Neuronal stem cell (in vitro differentiated cells): ENCODE data around the gene PCSK5.

Source experiments
- DNase-seq: peaks from one replicate; pipeline ENCODE4 v3.0.0-alpha.2; 2013; ENCODE audit warnings: low spot score
- H2AFZ ChIP-seq: one replicate; pipeline ENCODE4 v1.6.1; 2013; ENCODE audit warnings: mild to moderate bottlenecking, low read length, inconsistent platforms
- H2AK5ac ChIP-seq: 2 replicates; pipeline ENCODE4 v1.6.1; 2013; ENCODE audit warnings: low read depth, mild to moderate bottlenecking, inconsistent platforms, low read length, moderate library complexity, mixed read lengths
- H2BK120ac ChIP-seq: 2 replicates; pipeline ENCODE4 v1.6.1; 2013; ENCODE audit warnings: low read depth, mild to moderate bottlenecking, inconsistent platforms, low read length, moderate library complexity, mixed read lengths
- H2BK12ac ChIP-seq: one replicate; pipeline ENCODE4 v1.6.1; 2013; ENCODE audit warnings: low read length, inconsistent platforms
- H2BK15ac ChIP-seq: 2 replicates; pipeline ENCODE4 v1.6.1; 2013; ENCODE audit warnings: mild to moderate bottlenecking, low read length, inconsistent platforms, mixed read lengths
- H2BK5ac ChIP-seq: one replicate; pipeline ENCODE4 v1.6.1; 2013; ENCODE audit warnings: inconsistent platforms, mild to moderate bottlenecking, low read length, moderate library complexity
- H3K14ac ChIP-seq: one replicate; pipeline ENCODE4 v1.6.1; 2013; ENCODE audit warnings: low read length, inconsistent platforms
- H3K18ac ChIP-seq: 2 replicates; pipeline ENCODE4 v1.6.1; 2013; ENCODE audit warnings: low read length, inconsistent platforms
- H3K23ac ChIP-seq: 2 replicates; pipeline ENCODE4 v1.6.1; 2013; ENCODE audit warnings: low read depth, mild to moderate bottlenecking, mixed read lengths, low read length, inconsistent platforms; ENCODE audit not compliant: poor library complexity
- H3K27ac ChIP-seq: replicated peaks from 3 replicates; pipeline ENCODE4 v1.5.1; 2013; ENCODE audit warnings: low read length, inconsistent platforms
- H3K27me3 ChIP-seq, 3 experiments: 2 replicates each; pipeline ENCODE4 v1.6.1; 2013; ENCODE audit warnings: low read length in 3 of 3, mild to moderate bottlenecking in 2 of 3, inconsistent platforms in 1 of 3, low read depth in 1 of 3, mixed read lengths in 1 of 3, moderate library complexity in 1 of 3; ENCODE audit not compliant: control insufficient read depth in 3 of 3, insufficient read depth in 3 of 3
- H3K36me3 ChIP-seq, 2 donors: replicated peaks in 1 of 2; 2 replicates each; pipeline ENCODE4 v1.6.1; 2013; ENCODE audit warnings: low read length in 2 of 2; ENCODE audit not compliant: control insufficient read depth in 2 of 2, insufficient read depth in 2 of 2
- H3K4ac ChIP-seq: 2 replicates; pipeline ENCODE4 v1.6.1; 2013; ENCODE audit warnings: inconsistent platforms, mild to moderate bottlenecking, low read length, moderate library complexity
- H3K4me1 ChIP-seq, 2 donors: 1 replicate in 1 of 2; 2 replicates in 1 of 2; pipeline ENCODE4 v1.6.1; 2013; ENCODE audit warnings: low read length in 2 of 2, low read depth in 1 of 2; ENCODE audit not compliant: control insufficient read depth in 2 of 2, insufficient read depth in 1 of 2
- H3K4me2 ChIP-seq: one replicate; pipeline ENCODE4 v1.6.1; 2013; ENCODE audit warnings: mild to moderate bottlenecking, low read length, inconsistent platforms; ENCODE audit not compliant: insufficient read depth, poor library complexity, severe bottlenecking
- H3K4me3 ChIP-seq, 2 donors: 2 replicates each; pipeline ENCODE4 v1.5.1; 2013; ENCODE audit warnings: low read length in 2 of 2, mild to moderate bottlenecking in 2 of 2, inconsistent platforms in 1 of 2, moderate library complexity in 1 of 2
- H3K79me1 ChIP-seq: one replicate; pipeline ENCODE4 v1.6.1; 2013; ENCODE audit warnings: low read depth, mild to moderate bottlenecking, inconsistent platforms, low read length, moderate library complexity
- H3K9ac ChIP-seq: one replicate; pipeline ENCODE4 v1.6.1; 2013; ENCODE audit warnings: mild to moderate bottlenecking, low read depth, low read length, inconsistent platforms; ENCODE audit not compliant: poor library complexity
- H3K9me3 ChIP-seq, 2 donors: replicated peaks in 1 of 2; 2 replicates each; pipeline versions ENCODE3 to v1.6.1; 2013; ENCODE audit warnings: low read length in 2 of 2, mild to moderate bottlenecking in 2 of 2, inconsistent platforms in 1 of 2, low read depth in 1 of 2, mixed read lengths in 1 of 2, moderate library complexity in 1 of 2; ENCODE audit not compliant: control insufficient read depth in 2 of 2, insufficient read depth in 1 of 2
- H4K8ac ChIP-seq: one replicate; pipeline ENCODE4 v1.6.1; 2013; ENCODE audit warnings: low read depth, mild to moderate bottlenecking, inconsistent platforms, low read length, moderate library complexity
- H4K91ac ChIP-seq: one replicate; pipeline ENCODE4 v1.6.1; 2013; ENCODE audit warnings: low read length, low read depth, mild to moderate bottlenecking, inconsistent platforms; ENCODE audit not compliant: poor library complexity
- WGBS, 2 donors: extraction: QIAGEN DNeasy Blood & Tissue Kit; methylation state at CpG; one replicate each; pipeline ENCODE4 v1.1.7; 2013; ENCODE audit warnings: missing lambda C conversion rate in 2 of 2, mixed read lengths in 1 of 2; ENCODE audit not compliant: insufficient read length in 2 of 2, insufficient replicate concordance in 1 of 2; ENCODE audit errors: extremely low coverage in 2 of 2; 5-methylcytosine and 5-hydroxymethylcytosine counted together

PCSK5 gene

GRCh38 chr9:75914002-75914401 lies 23.5 kb downstream of the PCSK5 start:
- no CpG with 5 or more reads among the region's 4 CpGs for WGBS, 2 donors
- H2BK5ac ChIP-seq = no peak overlapping the region
- no peak overlapping the region for H3K18ac ChIP-seq
- no peak overlapping the region for H2BK15ac ChIP-seq
- no peak for DNase-seq
- H3K79me1 ChIP-seq = peaks cover 6% of the 10 kb centered on the region
- no peak overlapping the region for H3K4me3 ChIP-seq
- no peak overlapping the region for H3K4me2 ChIP-seq
- H4K8ac ChIP-seq = no peak overlapping the region
- H3K9me3 ChIP-seq = no peaks in the 10 kb centered on the region
- no peak overlapping the region for H2BK12ac ChIP-seq
- H3K9ac ChIP-seq = no peak overlapping the region
- peaks cover 0 to 7% of the 10 kb centered on the region in 2 donors for H3K4me1 ChIP-seq
- no peak overlapping the region for H2BK120ac ChIP-seq
- H3K23ac ChIP-seq = no peak overlapping the region
- H2AK5ac ChIP-seq = no peak overlapping the region
- H3K14ac ChIP-seq = no peak overlapping the region
- H3K4ac ChIP-seq = no peak overlapping the region
- no peak overlapping the region for H2AFZ ChIP-seq
- peaks cover 0 to 1% (median 0%) of the 10 kb centered on the region in 3 experiments for H3K27me3 ChIP-seq
- no peak overlapping the region for H3K27ac ChIP-seq
- no peaks in the 10 kb centered on the region for H3K36me3 ChIP-seq
- H4K91ac ChIP-seq = no peak overlapping the region

GRCh38 chr9:75914883-75915452 lies 24.5 kb downstream of the PCSK5 start:
- no peaks in the 10 kb centered on the region for H3K36me3 ChIP-seq
- H3K4me1 ChIP-seq = peaks cover 0 to 7% of the 10 kb centered on the region in 2 donors
- H3K23ac ChIP-seq = no peak overlapping the region
- H4K8ac ChIP-seq = no peak overlapping the region
- H3K4ac ChIP-seq = no peak overlapping the region
- H2BK12ac ChIP-seq = no peak overlapping the region
- no peak overlapping the region for H2BK120ac ChIP-seq
- H2AK5ac ChIP-seq = no peak overlapping the region
- H3K27me3 ChIP-seq = peaks cover 0 to 1% (median 0%) of the 10 kb centered on the region in 3 experiments
- no peak overlapping the region for H3K4me2 ChIP-seq
- no peak overlapping the region for H3K9ac ChIP-seq
- no peak overlapping the region for H2BK15ac ChIP-seq
- no peak overlapping the region for H2BK5ac ChIP-seq
- no peak overlapping the region for H2AFZ ChIP-seq
- WGBS, 2 donors = no CpG with 5 or more reads among the region's 4 CpGs
- DNase-seq = no peak
- no peak overlapping the region for H3K27ac ChIP-seq
- no peak overlapping the region for H3K4me3 ChIP-seq
- H3K9me3 ChIP-seq = no peaks in the 10 kb centered on the region
- H3K14ac ChIP-seq = no peak overlapping the region
- peaks cover 6% of the 10 kb centered on the region for H3K79me1 ChIP-seq
- H3K18ac ChIP-seq = no peak overlapping the region
- no peak overlapping the region for H4K91ac ChIP-seq

DNA sequence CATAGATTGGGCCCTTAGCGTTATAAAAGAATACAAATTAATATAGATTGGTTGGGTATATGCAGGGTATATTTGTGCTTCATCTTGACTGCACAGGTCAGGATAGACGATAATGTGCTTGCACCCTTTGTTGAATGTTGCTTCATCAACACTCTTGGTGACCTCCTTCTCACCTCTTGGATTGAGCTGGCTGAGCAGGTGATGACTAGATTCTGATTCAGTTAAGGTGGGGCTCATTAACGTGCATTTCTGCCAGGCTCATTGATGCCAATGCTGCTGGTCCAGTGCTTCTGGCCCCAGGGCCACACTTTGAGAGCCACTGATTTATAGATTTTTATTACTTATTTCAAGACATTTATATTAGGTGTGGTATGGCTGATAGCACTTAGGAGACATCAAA lies 27.7 kb downstream of the PCSK5 start:
- no peaks in the 10 kb centered on the region for H3K4me1 ChIP-seq

GRCh38 chr9:75918909-75919308 lies 28.4 kb downstream of the PCSK5 start:
- no peak overlapping the region for H2BK5ac ChIP-seq
- no peaks in the 10 kb centered on the region for H3K36me3 ChIP-seq
- no peak overlapping the region for H2AFZ ChIP-seq
- no peak for DNase-seq
- H2BK12ac ChIP-seq = no peak overlapping the region
- H3K27me3 ChIP-seq = no peaks in the 10 kb centered on the region
- H3K4ac ChIP-seq = no peak overlapping the region
- no peaks in the 10 kb centered on the region for H3K4me1 ChIP-seq
- H2BK15ac ChIP-seq = no peak overlapping the region
- no peak overlapping the region for H2BK120ac ChIP-seq
- no peak overlapping the region for H3K23ac ChIP-seq
- WGBS, 2 donors = no CpG with 5 or more reads among the region's 3 CpGs
- H3K4me2 ChIP-seq = no peak overlapping the region
- no peak overlapping the region for H3K27ac ChIP-seq
- no peak overlapping the region for H4K91ac ChIP-seq
- H3K14ac ChIP-seq = no peak overlapping the region
- no peak overlapping the region for H4K8ac ChIP-seq
- no peaks in the 10 kb centered on the region for H3K9me3 ChIP-seq
- H3K4me3 ChIP-seq = no peak overlapping the region
- H3K79me1 ChIP-seq = peaks cover 2% of the 10 kb centered on the region
- no peak overlapping the region for H3K9ac ChIP-seq
- H3K18ac ChIP-seq = no peak overlapping the region
- no peak overlapping the region for H2AK5ac ChIP-seq

More for the DNA sequence above, 27.7 kb downstream of the PCSK5 start:
- no peak overlapping the region for H2BK15ac ChIP-seq
- H4K8ac ChIP-seq = no peak overlapping the region
- WGBS, 2 donors = no CpG with 5 or more reads among the region's 3 CpGs
- H3K9ac ChIP-seq = no peak overlapping the region
- no peak overlapping the region for H3K4me3 ChIP-seq
- no peak overlapping the region for H2BK120ac ChIP-seq
- no peaks in the 10 kb centered on the region for H3K36me3 ChIP-seq
- no peak overlapping the region for H3K4ac ChIP-seq
- DNase-seq = no peak
- no peaks in the 10 kb centered on the region for H3K9me3 ChIP-seq
- H3K14ac ChIP-seq = no peak overlapping the region
- H3K27me3 ChIP-seq = no peaks in the 10 kb centered on the region
- H2BK12ac ChIP-seq = no peak overlapping the region
- no peak overlapping the region for H4K91ac ChIP-seq
- H2AFZ ChIP-seq = no peak overlapping the region
- H3K4me2 ChIP-seq = no peak overlapping the region
- peaks cover 2% of the 10 kb centered on the region for H3K79me1 ChIP-seq
- no peak overlapping the region for H3K18ac ChIP-seq
- no peak overlapping the region for H2AK5ac ChIP-seq
- H3K23ac ChIP-seq = no peak overlapping the region
- no peak overlapping the region for H2BK5ac ChIP-seq
- no peak overlapping the region for H3K27ac ChIP-seq
